Measurements from ENCODE around the gene GTPBP2.

GTPBP2 gene

GRCh38 chr6:43673444-43674084 is 44.5 kb upstream of the GTPBP2 start:
- TF ChIP-seq ZFX (IDR thresholded peaks at IDR 0.05) (no peak), CTCF (conservative IDR thresholded peaks at IDR 0.05) (no peak)
- no peak overlapping the region for H3K27ac ChIP-seq

GRCh38 chr6:43671801-43672690 is 43.0 kb upstream of the GTPBP2 start:
- H3K27ac ChIP-seq = no peak overlapping the region
- TF ChIP-seq CTCF (conservative IDR thresholded peaks at IDR 0.05) = no peak

- H3K27ac ChIP-seq = no peak overlapping the region
- TF ChIP-seq CTCF (conservative IDR thresholded peaks at IDR 0.05) (no peak), ZFX (IDR thresholded peaks at IDR 0.05) (no peak)
Measured at GRCh38 chr6:43671011-43671800, 42.1 kb upstream of the GTPBP2 start.

- no peak for TF ChIP-seq ZFX (IDR thresholded peaks at IDR 0.05)
- no peak for TF ChIP-seq CTCF (conservative IDR thresholded peaks at IDR 0.05)
- no peak overlapping the region for H3K27ac ChIP-seq
Measured at GRCh38 chr6:43670623-43670986, 41.5 kb upstream of the GTPBP2 start.

- H3K27ac ChIP-seq = peak overlapping the region; percentile 55; the same call in 1 of the 2 replicates
- TF ChIP-seq CTCF (conservative IDR thresholded peaks at IDR 0.05) (no peak), ZFX (IDR thresholded peaks at IDR 0.05) (no peak)
Measured at GRCh38 chr6:43669922-43670622, 41.0 kb upstream of the GTPBP2 start.

GRCh38 chr6:43669050-43669921 is 40.2 kb upstream of the GTPBP2 start:
- TF ChIP-seq CTCF (conservative IDR thresholded peaks at IDR 0.05) = no peak
- no peak for TF ChIP-seq ZFX (IDR thresholded peaks at IDR 0.05)
- peak overlapping the region; percentile 55 for H3K27ac ChIP-seq

Measured in C4-2B (cell line).